Measurements from ENCODE around the gene PROCA1. TPM values are rescaled to one million over a fixed set of nuclear protein-coding genes. Genes with fewer than 3 reads are reported as not detected.

Gene PROCA1, protein sequence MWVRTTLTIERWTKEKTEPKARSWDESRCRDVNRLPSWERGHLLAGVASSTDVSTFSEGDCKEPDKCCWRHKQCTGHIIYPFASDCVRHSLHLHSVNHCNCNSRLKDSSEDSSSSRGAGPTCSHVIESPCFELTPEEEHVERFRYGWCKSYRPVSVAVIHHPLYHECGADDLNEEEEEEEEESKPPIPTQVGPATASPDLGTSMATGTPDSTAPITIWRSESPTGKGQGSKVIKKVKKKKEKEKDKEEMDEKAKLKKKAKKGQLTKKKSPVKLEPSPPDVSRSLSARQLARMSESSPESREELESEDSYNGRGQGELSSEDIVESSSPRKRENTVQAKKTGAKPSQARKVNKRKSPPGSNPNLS
- total RNA-seq: 11.7 and 12.5 TPM in 2 replicates
- long read RNA-seq, partial matches to known transcripts: 1 of 1 reads
- long read RNA-seq, other reads (novel, unspliced or antisense): 0 of 1 reads

GRCh38 chr17:28711723-28712031 is at the start of gene PROCA1:
Gene PROCA1 (minus strand): TSS chr17:28711888. CDS start chr17:28711660, 228 bp downstream.
- Mint-ChIP-seq H3K4me1 (peaks cover 44% of the 10 kb centered on the region), H3K4me3 (peak within 1 kb of the TSS; percentile 96), H3K27me3 (ENCODE audit: low read depth) (peaks cover 4% of the 10 kb centered on the region), H3K27ac (ENCODE audit: unreplicated experiment) (peak within 1 kb of the TSS; percentile 100), H3K36me3 (ENCODE audit: low read depth) (peaks cover 21% of the 10 kb centered on the region), H3K9me3 (no peaks in the 10 kb centered on the region)
- no peak for TF ChIP-seq CTCF (conservative IDR thresholded peaks at IDR 0.05)
- no peak for DNase-seq (ENCODE audit: low read depth, low spot score)

DNA sequence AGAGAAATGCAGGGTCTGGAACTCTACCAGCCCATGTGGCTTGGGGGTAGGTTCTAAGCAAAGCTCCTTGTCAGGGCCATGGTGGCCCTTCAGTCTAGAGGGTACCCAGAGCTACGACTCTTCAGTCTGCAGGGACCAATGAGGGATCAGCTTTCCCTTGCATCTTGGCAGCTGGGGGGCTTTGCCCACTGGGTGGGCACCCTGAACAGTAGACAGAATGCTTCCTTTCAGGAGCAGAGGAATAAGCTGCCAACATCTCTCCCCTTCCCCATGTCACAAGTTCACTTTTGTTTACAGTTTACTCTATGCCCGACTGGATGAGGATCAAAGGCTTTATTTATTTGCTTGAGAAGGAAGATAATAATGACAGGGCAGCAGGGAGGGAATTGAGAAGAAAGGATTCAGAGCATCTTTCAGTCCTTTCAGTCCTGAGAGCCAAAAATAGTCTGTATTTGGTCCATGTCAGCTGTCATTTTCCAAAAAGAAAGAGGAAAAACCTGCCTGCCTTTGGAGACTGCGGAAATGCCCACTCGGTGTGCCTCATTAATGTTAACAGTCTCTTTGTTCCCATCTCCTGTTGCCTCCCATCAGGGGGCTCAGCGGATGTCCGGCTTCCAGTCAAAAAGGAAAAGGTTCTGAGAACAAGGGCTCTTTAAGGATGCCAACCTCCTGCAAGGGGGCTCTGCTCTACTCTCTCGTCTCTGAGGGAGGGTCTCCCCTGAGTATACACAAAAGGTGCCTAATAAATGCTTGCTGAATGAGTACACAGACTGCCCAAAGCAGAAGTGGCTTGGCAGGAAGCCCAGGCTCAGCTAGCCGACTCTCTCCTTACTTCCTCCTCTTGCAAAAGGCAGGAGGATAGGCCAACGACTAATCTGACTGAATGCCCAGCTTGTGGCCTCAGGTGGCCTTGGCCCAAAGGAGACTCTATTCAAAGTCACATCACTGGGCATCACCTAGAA is 49.2 kb upstream of the PROCA1 start:
- peaks cover 32% of the 10 kb centered on the region for H3K4me1 Mint-ChIP-seq
- DNase-seq (ENCODE audit: low read depth, low spot score): no peak
- TF ChIP-seq CTCF (conservative IDR thresholded peaks at IDR 0.05): no peak
- H3K9me3 Mint-ChIP-seq: no peaks in the 10 kb centered on the region
- H3K27me3 Mint-ChIP-seq (ENCODE audit: low read depth): no peaks in the 10 kb centered on the region
- peak overlapping the region; percentile 28 for H3K4me3 Mint-ChIP-seq
- peaks cover 11% of the 10 kb centered on the region for H3K36me3 Mint-ChIP-seq (ENCODE audit: low read depth)
- peak overlapping the region; percentile 94 for H3K27ac Mint-ChIP-seq (ENCODE audit: unreplicated experiment)

- Mint-ChIP-seq H3K27ac (ENCODE audit: unreplicated experiment) (no peak overlapping the region), H3K36me3 (ENCODE audit: low read depth) (peaks cover 11% of the 10 kb centered on the region), H3K9me3 (no peaks in the 10 kb centered on the region), H3K4me3 (peak overlapping the region; percentile 62), H3K27me3 (ENCODE audit: low read depth) (no peaks in the 10 kb centered on the region), H3K4me1 (peaks cover 32% of the 10 kb centered on the region)
- no peak for TF ChIP-seq CTCF (conservative IDR thresholded peaks at IDR 0.05)
- DNase-seq (ENCODE audit: low read depth, low spot score): no peak
Measured at GRCh38 chr17:28759256-28759865, 47.7 kb upstream of the PROCA1 start.

GRCh38 chr17:28758411-28759121 is 46.9 kb upstream of the PROCA1 start:
- Mint-ChIP-seq H3K9me3 (no peaks in the 10 kb centered on the region), H3K27ac (ENCODE audit: unreplicated experiment) (no peak overlapping the region), H3K4me1 (peaks cover 29% of the 10 kb centered on the region), H3K36me3 (ENCODE audit: low read depth) (peaks cover 11% of the 10 kb centered on the region), H3K4me3 (no peak overlapping the region), H3K27me3 (ENCODE audit: low read depth) (no peaks in the 10 kb centered on the region)
- no peak for TF ChIP-seq CTCF (conservative IDR thresholded peaks at IDR 0.05)
- no peak for DNase-seq (ENCODE audit: low read depth, low spot score)
